Ovary (tissue), 3 donors: ENCODE measurements around the gene MAMLD1.

ENCODE experiments used
- CTCF ChIP-seq, 3 donors: fragments of 450-650 bp in 2 of 3; fragments of 200-600 bp in 1 of 3; IDR thresholded peaks; one replicate each; pipeline versions ENCODE4 v1.5.1 to v1.8.0; 2016 to 2022; ENCODE audit warnings: antibody characterized with exemption in 3 of 3, mild to moderate bottlenecking in 1 of 3
- EP300 ChIP-seq: sonication (generic); formaldehyde crosslinking; IDR thresholded peaks from one replicate; pipeline ENCODE4 v1.6.1; 2017; ENCODE audit warnings: antibody characterized with exemption
- POLR2A ChIP-seq: fragments of 450-650 bp; IDR thresholded peaks from one replicate; pipeline ENCODE4 v1.6.1; 2017; ENCODE audit warnings: antibody characterized with exemption, mild to moderate bottlenecking, moderate library complexity
- donor health status: DM: no; HTN: no; CAD: no.

- TF ChIP-seq CTCF (IDR thresholded peaks at IDR 0.05), result no peak
- TF ChIP-seq POLR2A, result no peak
- no peak for TF ChIP-seq EP300
Measured at GRCh38 chrX:150472306-150472705, 109.2 kb downstream of the MAMLD1 start.
